A673 (cell line): ENCODE results near the gene TRIM74. TPM values are rescaled to one million over a fixed set of nuclear protein-coding genes. Genes with fewer than 3 reads are reported as not detected.
"Not testable (repeated sequence)": the region's sequence is repeated elsewhere in the genome, so short reads cannot be mapped to it uniquely, and the experiment has no call there.

Experiments
- Bru-seq: library from RNA; stranded (reverse); fragments of 400-500 nt; gene quantifications from one replicate; lab custom pipeline; 2021; lab: Mats Ljungman, UMichigan
- BruChase-seq, 2 experiments: library from RNA; stranded (reverse); fragments of 400-500 nt; gene quantifications; one replicate each; lab custom pipeline; 2021; lab: Mats Ljungman, UMichigan
- BruUV-seq: library from RNA; stranded (reverse); fragments of 400-500 nt; replicated peaks from 2 replicates; lab custom pipeline; 2021; lab: Mats Ljungman, UMichigan
- CTCF ChIA-PET: fragments of 300-600 bp; sonication (Branson Sonifier 250); formaldehyde crosslinking; loops from one replicate; lab custom pipeline; 2022; ENCODE audit warnings: antibody characterized with exemption; lab: Charles Lee
- POLR2A ChIA-PET: fragments of 300-600 bp; sonication (Branson Sonifier 250); formaldehyde crosslinking; loops from one replicate; lab custom pipeline; 2022; ENCODE audit warnings: antibody characterized with exemption; ENCODE audit not compliant: low non-redundant PET; lab: Charles Lee
- DNase-seq: peaks from one replicate; pipeline ENCODE4 v3.0.0-alpha.2; 2015; ENCODE audit warnings: low spot score
- H3K27ac ChIP-seq: fragments of 200-600 bp; sonication (generic); 2 replicates; pipeline ENCODE4 v1.5.1; 2016; ENCODE audit warnings: mixed run types, low read depth, mild to moderate bottlenecking, mixed read lengths, antibody characterized with exemption, low read length; ENCODE audit not compliant: poor library complexity, severe bottlenecking
- H3K27me3 ChIP-seq: fragments of 200-600 bp; sonication (generic); replicated peaks from 2 replicates; pipeline ENCODE4 v1.6.1; 2017; ENCODE audit warnings: mixed run types, low read depth, mild to moderate bottlenecking, mixed read lengths, antibody characterized with exemption, low read length; ENCODE audit not compliant: insufficient read depth, poor library complexity
- H3K36me3 ChIP-seq: fragments of 200-600 bp; sonication (generic); 2 replicates; pipeline ENCODE4 v1.6.1; 2016; ENCODE audit warnings: mixed run types, mild to moderate bottlenecking, mixed read lengths, antibody characterized with exemption, low read length; ENCODE audit not compliant: insufficient read depth, poor library complexity, severe bottlenecking
- H3K4me1 ChIP-seq: fragments of 200-600 bp; sonication (generic); 2 replicates; pipeline ENCODE4 v1.6.1; 2017; ENCODE audit warnings: mixed run types, mild to moderate bottlenecking, mixed read lengths, antibody characterized with exemption, low read length; ENCODE audit not compliant: insufficient read depth, poor library complexity, severe bottlenecking
- H3K4me3 ChIP-seq: fragments of 200-600 bp; sonication (generic); 2 replicates; pipeline ENCODE4 v1.5.1; 2016; ENCODE audit warnings: low read depth, mixed run types, mild to moderate bottlenecking, mixed read lengths, low read length; ENCODE audit not compliant: poor library complexity, severe bottlenecking
- H3K9me3 ChIP-seq: fragments of 200-600 bp; sonication (generic); 2 replicates; pipeline ENCODE4 v1.6.1; 2016; ENCODE audit warnings: mixed run types, low read depth, mild to moderate bottlenecking, mixed read lengths, antibody characterized with exemption, low read length; ENCODE audit not compliant: poor library complexity, severe bottlenecking
- intact Hi-C: fragments of 100-400 bp; cut with micrococcal nuclease; formaldehyde crosslinking; loops from one replicate; pipeline ENCODE4 v1.10.0; 2022; ENCODE audit not compliant: unreplicated experiment
- long read RNA-seq: library from polyadenylated mRNA; stranded (forward); transcript quantifications from one replicate; pipeline ENCODE4 v2.0.0, GENCODE V29; 2022
- total RNA-seq: library from RNA; stranded (reverse); gene quantifications from 2 replicates; pipeline ENCODE4 v1.2.3, GENCODE V29; 2021

TRIM74 gene
- 0.31 TPM in 1 of 2 replicates, not detected in the other for total RNA-seq
- Bru-seq, nascent RNA = percentile 7 among the genes with signal in this experiment
- percentile 26 among the genes with signal in this experiment for BruChase-seq, experiment 1, labeled RNA remaining after a 2-hour chase
- percentile 34 among the genes with signal in this experiment for BruChase-seq, experiment 2, labeled RNA remaining after a 6-hour chase
- long read RNA-seq = 0 reads

- H3K4me3 ChIP-seq, H3K27me3 ChIP-seq, H3K9me3 ChIP-seq, BruUV-seq, intact Hi-C loops, H3K4me1 ChIP-seq, CTCF ChIA-PET, DNase-seq, POLR2A ChIA-PET, H3K27ac ChIP-seq, H3K36me3 ChIP-seq: not testable (repeated sequence)
Observed at GRCh38 chr7:72968980-72969516, at the start of gene TRIM74. Gene TRIM74, minus strand, starts transcription at chr7:72969466. Its CDS starts 3,309 bp downstream, at chr7:72966157.

- CTCF ChIA-PET, H3K27ac ChIP-seq, H3K9me3 ChIP-seq, H3K36me3 ChIP-seq, H3K4me1 ChIP-seq, intact Hi-C loops, POLR2A ChIA-PET, BruUV-seq, H3K27me3 ChIP-seq: not testable (repeated sequence)
- H3K4me3 ChIP-seq = peak overlapping the region; percentile 32
- DNase-seq = peak; percentile 0
Observed at GRCh38 chr7:73006491-73006890, 37.2 kb upstream of the TRIM74 start.

GRCh38 chr7:73005693-73006447 is 36.6 kb upstream of the TRIM74 start:
- CTCF ChIA-PET, H3K36me3 ChIP-seq, POLR2A ChIA-PET, H3K27me3 ChIP-seq, DNase-seq, H3K4me1 ChIP-seq, BruUV-seq, intact Hi-C loops, H3K9me3 ChIP-seq: not testable (repeated sequence)
- H3K4me3 ChIP-seq = peak overlapping the region; percentile 55
- H3K27ac ChIP-seq = peak overlapping the region; percentile 82

GRCh38 chr7:73005356-73005692 is 36.1 kb upstream of the TRIM74 start:
- H3K9me3 ChIP-seq, CTCF ChIA-PET, DNase-seq, H3K4me1 ChIP-seq, H3K27me3 ChIP-seq, H3K36me3 ChIP-seq, POLR2A ChIA-PET, intact Hi-C loops: not testable (repeated sequence)
- BruUV-seq = TSS peak; percentile 92
- Histone ChIP-seq H3K27ac (peak overlapping the region; percentile 82), H3K4me3 (peak overlapping the region; percentile 55)

- H3K36me3 ChIP-seq, CTCF ChIA-PET, H3K27ac ChIP-seq, H3K4me1 ChIP-seq, intact Hi-C loops, POLR2A ChIA-PET, DNase-seq, H3K9me3 ChIP-seq, H3K27me3 ChIP-seq, H3K4me3 ChIP-seq: not testable (repeated sequence)
- BruUV-seq = TSS peak; percentile 12
Observed at GRCh38 chr7:72997887-72998468, 28.7 kb upstream of the TRIM74 start.

GRCh38 chr7:72997447-72997846 is 28.2 kb upstream of the TRIM74 start:
- DNase-seq, intact Hi-C loops, H3K36me3 ChIP-seq, H3K4me1 ChIP-seq, POLR2A ChIA-PET, H3K9me3 ChIP-seq, H3K27ac ChIP-seq, BruUV-seq, CTCF ChIA-PET, H3K27me3 ChIP-seq, H3K4me3 ChIP-seq: not testable (repeated sequence)

GRCh38 chr7:72995484-72995883 is 26.2 kb upstream of the TRIM74 start:
- H3K9me3 ChIP-seq, H3K27me3 ChIP-seq, CTCF ChIA-PET, BruUV-seq, intact Hi-C loops, H3K36me3 ChIP-seq, POLR2A ChIA-PET, H3K27ac ChIP-seq, H3K4me1 ChIP-seq, H3K4me3 ChIP-seq, DNase-seq: not testable (repeated sequence)
